HEK293T (cell line): ENCODE measurements around the gene TBC1D22A.

ENCODE experiments used
- ARNT ChIP-seq: fragments of 450-650 bp; IDR thresholded peaks from 2 replicates; pipeline ENCODE4 v1.6.1; 2017; ENCODE audit warnings: mild to moderate bottlenecking
- BHLHE40 ChIP-seq: fragments of 450-650 bp; IDR thresholded peaks from 2 replicates; pipeline ENCODE4 v1.6.1; 2016; ENCODE audit warnings: mild to moderate bottlenecking, moderate library complexity, borderline replicate concordance
- ELF4 ChIP-seq: fragments of 450-650 bp; IDR thresholded peaks from 2 replicates; pipeline ENCODE4 v1.6.1; 2017; ENCODE audit warnings: antibody characterized with exemption
- FOXA1 ChIP-seq: fragments of 450-650 bp; IDR thresholded peaks from 2 replicates; pipeline ENCODE4 v1.6.1; 2016; ENCODE audit warnings: mild to moderate bottlenecking
- FOXK2 ChIP-seq: fragments of 450-650 bp; IDR thresholded peaks from 2 replicates; pipeline ENCODE4 v1.6.1; 2016; ENCODE audit warnings: mild to moderate bottlenecking
- L3MBTL2 ChIP-seq: fragments of 450-650 bp; conservative IDR thresholded peaks from 2 replicates; pipeline ENCODE4 v1.6.1; 2016; ENCODE audit warnings: mild to moderate bottlenecking
- LEF1 ChIP-seq: fragments of 450-650 bp; IDR thresholded peaks from 2 replicates; pipeline ENCODE4 v1.6.1; 2017; ENCODE audit warnings: mild to moderate bottlenecking, borderline replicate concordance
- PKNOX1 ChIP-seq: fragments of 450-650 bp; IDR thresholded peaks from 2 replicates; pipeline ENCODE4 v1.6.1; 2016
- SP1 ChIP-seq: fragments of 450-650 bp; IDR thresholded peaks from 2 replicates; pipeline ENCODE4 v1.6.1; 2017
- ZNF384 ChIP-seq: fragments of 450-650 bp; IDR thresholded peaks from 2 replicates; pipeline ENCODE4 v1.6.1; 2016

GRCh38 chr22:46740910-46741780 is 21.3 kb upstream of the TBC1D22A start:
- TF ChIP-seq ZNF384 (no peak), PKNOX1 (no peak), SP1 (no peak), FOXK2 (no peak), FOXA1 (no peak), ARNT (no peak), ELF4 (no peak), BHLHE40 (no peak), L3MBTL2 (no peak), LEF1 (no peak)
